Neural progenitor cell (in vitro differentiated cells): ENCODE results near the gene DNMT1.

Source experiments
- CTCF ChIP-seq: fragments of 200-600 bp; sonication (generic); IDR thresholded peaks from 2 replicates; pipeline ENCODE4 v1.5.1; 2017; ENCODE audit warnings: antibody characterized with exemption, mild to moderate bottlenecking
- EZH2 ChIP-seq: fragments of 200-600 bp; sonication (generic); IDR thresholded peaks from 2 replicates; pipeline ENCODE4 v1.6.1; 2017; ENCODE audit warnings: antibody characterized with exemption, mild to moderate bottlenecking, moderate library complexity
- EZH2phosphoT487 ChIP-seq: fragments of 200-600 bp; sonication (generic); IDR thresholded peaks from 2 replicates; pipeline ENCODE4 v1.6.1; 2017; ENCODE audit warnings: antibody characterized with exemption

GRCh38 chr19:10223488-10224213 lies 28.9 kb upstream of the DNMT1 start:
- no peak for TF ChIP-seq CTCF
- TF ChIP-seq EZH2 = no peak
- TF ChIP-seq EZH2phosphoT487 = no peak
